ENCODE measurements around the gene PSMC4. TPM values are rescaled to one million over a fixed set of nuclear protein-coding genes. Genes with fewer than 3 reads are reported as not detected.

PSMC4 gene
- polyA plus RNA-seq, 3 donors, result 67.0 to 85.8 (median 79.6) TPM

GRCh38 chr19:39997638-39998216 is 26.8 kb downstream of the PSMC4 start:
- peaks cover 12% of the 10 kb centered on the region for H3K79me2 ChIP-seq (ENCODE audit: insufficient read depth, low read length)
- no peaks in the 10 kb centered on the region for H4K20me1 ChIP-seq (ENCODE audit: insufficient read depth, low read length)
- no peaks in the 10 kb centered on the region for H3K27me3 ChIP-seq (ENCODE audit: control insufficient read depth in 2 of 2, insufficient read depth in 2 of 2, low read length in 2 of 2)
- no peak for DNase-seq
- peak overlapping the region; percentile 77 for H3K9ac ChIP-seq (ENCODE audit: insufficient read depth, low read length, poor library complexity, severe bottlenecking)
- peak overlapping the region; percentile 90 to 97 for H3K4me3 Mint-ChIP-seq
- intact Hi-C loops (cut with micrococcal nuclease), result no loop called here
- H2AFZ ChIP-seq (ENCODE audit: insufficient read depth, low read depth, low read length, poor library complexity, severe bottlenecking), result peak overlapping the region; percentile 93
- H3K27ac Mint-ChIP-seq, result peak overlapping the region in 6 of 7 donors; percentile 82 to 96 (median 88)
- H3K4me2 ChIP-seq (replicated peaks; ENCODE audit: extremely low read depth, low read length, poor library complexity, severe bottlenecking), result peak overlapping the region; percentile 76
- H3K4me1 Mint-ChIP-seq, result peaks cover 22% of the 10 kb centered on the region
- H3K27ac ChIP-seq (ENCODE audit: low read depth in 1 of 2, low read length in 2 of 2), result peak overlapping the region; percentile 65 to 88
- no peak for TF ChIP-seq CTCF (IDR thresholded peaks at IDR 0.05)
- WGBS (ENCODE audit: insufficient coverage), result 100% methylated on average over 2 of the region's 5 CpGs
- H3K9me3 ChIP-seq (replicated peaks in 1 of 2; ENCODE audit: control insufficient read depth in 1 of 2, insufficient read depth in 1 of 2, low read length in 2 of 2), result peaks cover 6 to 8% of the 10 kb centered on the region in 2 donors
- H3K9me3 Mint-ChIP-seq, result peaks cover 2 to 13% (median 7%) of the 10 kb centered on the region in 7 donors
- no peaks in the 10 kb centered on the region for H3K36me3 ChIP-seq (replicated peaks in 1 of 2; ENCODE audit: control insufficient read depth in 1 of 2, insufficient read depth in 2 of 2, low read length in 2 of 2)
- H3K36me3 Mint-ChIP-seq, result peaks cover 2 to 4% of the 10 kb centered on the region in 2 donors
- H3K4me1 ChIP-seq (ENCODE audit: control insufficient read depth in 1 of 2, insufficient read depth in 2 of 2, low read length in 2 of 2), result peaks cover 13 to 20% of the 10 kb centered on the region in 2 donors
- H3K4me3 ChIP-seq (replicated peaks in 1 of 3; ENCODE audit: low read depth in 2 of 3, low read length in 3 of 3), result peak overlapping the region; percentile 64 to 82 (median 74)
- H3K27me3 Mint-ChIP-seq (ENCODE audit: low read depth in 3 of 3), result peaks cover 0 to 3% (median 2%) of the 10 kb centered on the region in 3 donors

GRCh38 chr19:39998501-39998900 is 27.5 kb downstream of the PSMC4 start:
- Histone ChIP-seq H2AFZ (ENCODE audit: insufficient read depth, low read depth, low read length, poor library complexity, severe bottlenecking) (no peak overlapping the region), H3K79me2 (ENCODE audit: insufficient read depth, low read length) (peaks cover 12% of the 10 kb centered on the region), H3K27ac (ENCODE audit: low read depth in 1 of 2, low read length in 2 of 2) (no peak overlapping the region), H3K4me2 (replicated peaks; ENCODE audit: extremely low read depth, low read length, poor library complexity, severe bottlenecking) (no peak overlapping the region), H3K36me3 (replicated peaks in 1 of 2; ENCODE audit: control insufficient read depth in 1 of 2, insufficient read depth in 2 of 2, low read length in 2 of 2) (no peaks in the 10 kb centered on the region), H3K9ac (ENCODE audit: insufficient read depth, low read length, poor library complexity, severe bottlenecking) (no peak overlapping the region), H3K4me3 (replicated peaks in 1 of 3; ENCODE audit: low read depth in 2 of 3, low read length in 3 of 3) (no peak overlapping the region), H4K20me1 (ENCODE audit: insufficient read depth, low read length) (no peaks in the 10 kb centered on the region), H3K27me3 (ENCODE audit: control insufficient read depth in 2 of 2, insufficient read depth in 2 of 2, low read length in 2 of 2) (no peaks in the 10 kb centered on the region), H3K4me1 (ENCODE audit: control insufficient read depth in 1 of 2, insufficient read depth in 2 of 2, low read length in 2 of 2) (peaks cover 13 to 20% of the 10 kb centered on the region in 2 donors), H3K9me3 (replicated peaks in 1 of 2; ENCODE audit: control insufficient read depth in 1 of 2, insufficient read depth in 1 of 2, low read length in 2 of 2) (peaks cover 5 to 6% of the 10 kb centered on the region in 2 donors)
- Mint-ChIP-seq H3K27me3 (ENCODE audit: low read depth in 3 of 3) (peaks cover 0 to 2% (median 0%) of the 10 kb centered on the region in 3 donors), H3K9me3 (peaks cover 0 to 9% (median 6%) of the 10 kb centered on the region in 7 donors), H3K4me1 (peaks cover 22% of the 10 kb centered on the region), H3K36me3 (peaks cover 2 to 4% of the 10 kb centered on the region in 2 donors), H3K4me3 (no peak overlapping the region), H3K27ac (no peak overlapping the region)
- TF ChIP-seq CTCF (IDR thresholded peaks at IDR 0.05), result no peak
- 100% methylated on average over 1 of the region's 4 CpGs for whole genome bisulfite sequencing (ENCODE audit: insufficient coverage)
- no peak for DNase-seq
- intact Hi-C loops (cut with micrococcal nuclease), result no loop called here

Data from CD14-positive monocyte (primary cell).